ENCODE measurements around the gene POU2AF2.

DNA sequence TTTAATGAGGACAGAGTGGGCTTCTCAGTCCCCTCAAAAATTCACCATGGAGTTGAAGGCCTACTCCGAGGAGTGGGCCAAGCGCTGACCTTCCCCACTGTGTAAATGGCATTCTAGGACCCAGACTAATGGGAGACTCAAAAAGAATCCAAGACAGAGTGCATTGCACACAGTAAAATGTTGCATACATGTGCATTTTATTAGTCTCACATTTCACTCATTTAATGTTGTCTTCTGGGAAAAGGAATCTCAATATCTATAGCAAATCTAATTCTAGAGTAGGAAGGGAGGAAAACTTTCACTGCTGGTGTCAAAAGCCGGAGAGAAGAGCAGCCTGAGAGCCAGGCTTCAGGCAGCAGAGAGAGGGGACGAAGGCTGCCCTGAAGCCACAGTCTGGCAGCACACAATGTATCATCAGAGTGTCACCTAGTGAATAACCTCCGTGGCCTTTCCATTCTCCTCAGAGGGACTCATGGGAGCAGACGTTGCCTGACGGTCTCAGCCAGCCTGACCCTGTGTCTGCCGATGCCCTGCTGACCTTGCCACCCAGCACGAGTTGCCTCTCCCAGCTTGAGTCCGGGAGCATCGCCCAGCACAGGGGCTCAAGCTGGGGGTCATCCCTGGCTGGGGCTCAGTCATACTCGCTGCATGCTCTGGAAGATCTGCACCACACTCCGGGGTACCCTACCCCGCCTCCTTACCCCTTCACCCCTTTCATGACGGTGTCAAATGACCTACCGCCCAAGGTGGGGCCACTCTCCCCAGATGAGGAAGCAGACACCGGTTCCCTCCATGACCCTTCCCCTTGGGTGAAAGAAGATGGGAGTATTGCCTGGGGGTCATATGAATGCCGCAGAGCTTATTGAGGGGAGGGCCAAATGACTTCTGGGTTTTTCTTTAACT lies 39.9 kb downstream of the POU2AF2 start:
- TF ChIP-seq, protein P1, sequence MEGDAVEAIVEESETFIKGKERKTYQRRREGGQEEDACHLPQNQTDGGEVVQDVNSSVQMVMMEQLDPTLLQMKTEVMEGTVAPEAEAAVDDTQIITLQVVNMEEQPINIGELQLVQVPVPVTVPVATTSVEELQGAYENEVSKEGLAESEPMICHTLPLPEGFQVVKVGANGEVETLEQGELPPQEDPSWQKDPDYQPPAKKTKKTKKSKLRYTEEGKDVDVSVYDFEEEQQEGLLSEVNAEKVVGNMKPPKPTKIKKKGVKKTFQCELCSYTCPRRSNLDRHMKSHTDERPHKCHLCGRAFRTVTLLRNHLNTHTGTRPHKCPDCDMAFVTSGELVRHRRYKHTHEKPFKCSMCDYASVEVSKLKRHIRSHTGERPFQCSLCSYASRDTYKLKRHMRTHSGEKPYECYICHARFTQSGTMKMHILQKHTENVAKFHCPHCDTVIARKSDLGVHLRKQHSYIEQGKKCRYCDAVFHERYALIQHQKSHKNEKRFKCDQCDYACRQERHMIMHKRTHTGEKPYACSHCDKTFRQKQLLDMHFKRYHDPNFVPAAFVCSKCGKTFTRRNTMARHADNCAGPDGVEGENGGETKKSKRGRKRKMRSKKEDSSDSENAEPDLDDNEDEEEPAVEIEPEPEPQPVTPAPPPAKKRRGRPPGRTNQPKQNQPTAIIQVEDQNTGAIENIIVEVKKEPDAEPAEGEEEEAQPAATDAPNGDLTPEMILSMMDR (IDR thresholded peaks at IDR 0.05; ENCODE audit: low read depth, low read length, missing input control) = no peak
- TF ChIP-seq TAF1 (conservative IDR thresholded peaks at IDR 0.05) (no peak), FOXA1 (IDR thresholded peaks at IDR 0.05) (no peak), RAD21 (IDR thresholded peaks at IDR 0.05) (no peak), GABPA (IDR thresholded peaks at IDR 0.05 in 1 of 2, conservative IDR thresholded peaks at IDR 0.05 in 1 of 2) (no peak), YY1 (IDR thresholded peaks at IDR 0.05) (no peak), NR2F2 (IDR thresholded peaks at IDR 0.05) (no peak), HNF4G (IDR thresholded peaks at IDR 0.05) (no peak), ATF3 (IDR thresholded peaks at IDR 0.05) (no peak), SP1 (IDR thresholded peaks at IDR 0.05) (no peak)
- TF ChIP-seq, protein P2, sequence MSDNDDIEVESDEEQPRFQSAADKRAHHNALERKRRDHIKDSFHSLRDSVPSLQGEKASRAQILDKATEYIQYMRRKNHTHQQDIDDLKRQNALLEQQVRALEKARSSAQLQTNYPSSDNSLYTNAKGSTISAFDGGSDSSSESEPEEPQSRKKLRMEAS (IDR thresholded peaks at IDR 0.05) = no peak
- TF ChIP-seq, protein P3, sequence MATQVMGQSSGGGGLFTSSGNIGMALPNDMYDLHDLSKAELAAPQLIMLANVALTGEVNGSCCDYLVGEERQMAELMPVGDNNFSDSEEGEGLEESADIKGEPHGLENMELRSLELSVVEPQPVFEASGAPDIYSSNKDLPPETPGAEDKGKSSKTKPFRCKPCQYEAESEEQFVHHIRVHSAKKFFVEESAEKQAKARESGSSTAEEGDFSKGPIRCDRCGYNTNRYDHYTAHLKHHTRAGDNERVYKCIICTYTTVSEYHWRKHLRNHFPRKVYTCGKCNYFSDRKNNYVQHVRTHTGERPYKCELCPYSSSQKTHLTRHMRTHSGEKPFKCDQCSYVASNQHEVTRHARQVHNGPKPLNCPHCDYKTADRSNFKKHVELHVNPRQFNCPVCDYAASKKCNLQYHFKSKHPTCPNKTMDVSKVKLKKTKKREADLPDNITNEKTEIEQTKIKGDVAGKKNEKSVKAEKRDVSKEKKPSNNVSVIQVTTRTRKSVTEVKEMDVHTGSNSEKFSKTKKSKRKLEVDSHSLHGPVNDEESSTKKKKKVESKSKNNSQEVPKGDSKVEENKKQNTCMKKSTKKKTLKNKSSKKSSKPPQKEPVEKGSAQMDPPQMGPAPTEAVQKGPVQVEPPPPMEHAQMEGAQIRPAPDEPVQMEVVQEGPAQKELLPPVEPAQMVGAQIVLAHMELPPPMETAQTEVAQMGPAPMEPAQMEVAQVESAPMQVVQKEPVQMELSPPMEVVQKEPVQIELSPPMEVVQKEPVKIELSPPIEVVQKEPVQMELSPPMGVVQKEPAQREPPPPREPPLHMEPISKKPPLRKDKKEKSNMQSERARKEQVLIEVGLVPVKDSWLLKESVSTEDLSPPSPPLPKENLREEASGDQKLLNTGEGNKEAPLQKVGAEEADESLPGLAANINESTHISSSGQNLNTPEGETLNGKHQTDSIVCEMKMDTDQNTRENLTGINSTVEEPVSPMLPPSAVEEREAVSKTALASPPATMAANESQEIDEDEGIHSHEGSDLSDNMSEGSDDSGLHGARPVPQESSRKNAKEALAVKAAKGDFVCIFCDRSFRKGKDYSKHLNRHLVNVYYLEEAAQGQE (IDR thresholded peaks at IDR 0.05) = no peak
- TF ChIP-seq, protein P4, sequence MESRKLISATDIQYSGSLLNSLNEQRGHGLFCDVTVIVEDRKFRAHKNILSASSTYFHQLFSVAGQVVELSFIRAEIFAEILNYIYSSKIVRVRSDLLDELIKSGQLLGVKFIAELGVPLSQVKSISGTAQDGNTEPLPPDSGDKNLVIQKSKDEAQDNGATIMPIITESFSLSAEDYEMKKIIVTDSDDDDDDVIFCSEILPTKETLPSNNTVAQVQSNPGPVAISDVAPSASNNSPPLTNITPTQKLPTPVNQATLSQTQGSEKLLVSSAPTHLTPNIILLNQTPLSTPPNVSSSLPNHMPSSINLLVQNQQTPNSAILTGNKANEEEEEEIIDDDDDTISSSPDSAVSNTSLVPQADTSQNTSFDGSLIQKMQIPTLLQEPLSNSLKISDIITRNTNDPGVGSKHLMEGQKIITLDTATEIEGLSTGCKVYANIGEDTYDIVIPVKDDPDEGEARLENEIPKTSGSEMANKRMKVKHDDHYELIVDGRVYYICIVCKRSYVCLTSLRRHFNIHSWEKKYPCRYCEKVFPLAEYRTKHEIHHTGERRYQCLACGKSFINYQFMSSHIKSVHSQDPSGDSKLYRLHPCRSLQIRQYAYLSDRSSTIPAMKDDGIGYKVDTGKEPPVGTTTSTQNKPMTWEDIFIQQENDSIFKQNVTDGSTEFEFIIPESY (IDR thresholded peaks at IDR 0.05) = no peak
